ENCODE data around the gene FIBP.

The FIBP gene

DNA sequence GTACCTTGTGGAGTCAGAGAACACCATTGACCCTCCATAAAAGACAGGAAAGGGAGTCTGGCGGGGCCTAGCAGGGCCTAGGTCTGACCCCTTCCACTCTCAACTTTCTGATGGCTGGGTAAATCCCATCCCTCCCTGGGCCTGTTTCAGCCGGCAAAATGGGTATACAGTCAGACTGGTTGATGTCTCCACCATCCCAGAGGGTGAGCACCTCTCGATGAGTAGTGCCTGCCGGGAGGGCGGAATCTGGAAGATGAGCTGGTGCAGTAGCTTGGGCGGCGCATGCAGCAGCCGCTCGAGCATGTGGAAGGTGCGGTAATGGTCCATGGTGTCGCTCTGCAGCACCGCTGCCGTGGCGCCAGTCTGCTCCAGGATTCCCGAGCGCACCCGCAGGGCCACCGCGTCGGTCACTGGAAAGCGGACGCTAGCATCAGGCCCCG, 528 bp downstream of the FIBP start:
- DNase-seq: no peak

DNA sequence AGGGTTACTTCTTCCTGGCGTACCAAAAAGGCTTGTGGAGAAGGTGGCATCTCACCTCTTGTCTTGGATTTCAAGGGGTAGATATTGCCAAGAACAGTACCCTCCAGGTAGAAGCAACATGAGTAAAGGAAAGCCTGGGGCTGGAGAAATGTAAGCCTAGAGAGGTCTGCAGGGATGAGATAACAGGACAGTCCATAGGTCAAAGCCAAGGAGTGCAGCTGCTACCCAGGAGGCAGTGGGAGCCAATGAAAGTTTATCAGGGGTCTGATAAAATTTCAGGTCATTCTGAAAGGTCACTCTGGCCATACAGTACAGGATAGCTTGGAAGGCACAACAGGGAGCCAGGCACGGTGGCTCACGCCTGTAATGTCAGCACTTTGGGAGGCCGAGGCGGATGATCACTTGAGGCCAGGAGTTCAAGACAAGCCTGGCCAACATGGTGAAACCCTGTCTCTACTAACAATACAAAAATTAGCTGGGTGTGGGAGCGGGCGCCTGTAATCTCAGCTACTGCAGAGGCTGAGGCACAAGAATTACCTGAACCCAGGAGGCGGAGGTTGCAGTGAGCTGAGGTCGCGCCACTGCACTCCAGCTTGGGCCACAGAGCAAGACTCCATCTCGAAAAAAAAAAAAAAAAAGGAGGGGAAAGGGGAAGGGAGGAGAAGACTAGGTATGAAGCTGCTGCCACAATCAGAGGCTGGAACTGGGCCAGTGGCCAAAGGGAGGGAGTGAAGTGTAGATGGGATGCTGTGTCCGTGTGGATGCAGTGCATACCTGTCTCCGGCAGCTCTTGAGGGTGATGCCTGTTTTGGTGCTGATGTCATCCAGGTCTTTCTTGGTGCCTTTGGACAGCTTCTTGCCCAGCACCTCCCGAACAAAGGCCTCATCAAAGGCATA, 1.2 kb downstream of the FIBP start:
- no peak for DNase-seq

DNA sequence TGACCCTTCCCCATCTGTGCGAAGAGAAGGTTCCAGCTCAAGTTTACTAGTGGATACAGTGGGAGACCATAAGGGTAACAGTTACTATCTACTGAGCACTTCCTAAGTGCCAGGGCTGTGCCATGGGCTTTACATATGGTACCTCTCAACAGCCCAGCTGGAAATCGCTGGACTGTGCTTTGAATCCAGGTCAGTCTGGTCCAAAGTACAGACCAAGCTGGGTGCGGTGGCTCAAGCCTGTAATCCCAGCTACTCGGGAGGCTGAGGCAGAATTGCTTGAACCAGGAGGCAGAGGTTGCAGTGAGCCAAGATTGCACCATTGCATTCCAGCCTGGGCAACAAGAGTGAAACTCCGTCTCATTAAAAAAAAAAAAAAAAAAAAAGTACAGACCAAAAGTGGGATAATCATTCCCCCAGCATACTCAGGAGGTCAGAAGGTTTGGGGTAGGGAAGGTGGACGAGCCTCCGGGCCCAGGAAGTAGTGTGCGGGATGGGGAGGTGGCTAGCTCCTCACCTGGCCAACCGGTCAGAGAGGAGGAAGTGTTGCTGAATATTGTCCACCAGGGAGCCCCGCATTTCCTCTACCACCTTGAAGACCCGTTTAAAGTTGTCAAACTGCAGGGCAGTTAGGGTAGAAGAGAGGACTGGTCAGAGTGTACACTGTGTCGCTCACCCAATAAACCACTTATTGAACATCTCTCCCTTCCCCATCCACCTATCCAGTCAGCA, 2.3 kb downstream of the FIBP start:
- no peak for DNase-seq

DNA sequence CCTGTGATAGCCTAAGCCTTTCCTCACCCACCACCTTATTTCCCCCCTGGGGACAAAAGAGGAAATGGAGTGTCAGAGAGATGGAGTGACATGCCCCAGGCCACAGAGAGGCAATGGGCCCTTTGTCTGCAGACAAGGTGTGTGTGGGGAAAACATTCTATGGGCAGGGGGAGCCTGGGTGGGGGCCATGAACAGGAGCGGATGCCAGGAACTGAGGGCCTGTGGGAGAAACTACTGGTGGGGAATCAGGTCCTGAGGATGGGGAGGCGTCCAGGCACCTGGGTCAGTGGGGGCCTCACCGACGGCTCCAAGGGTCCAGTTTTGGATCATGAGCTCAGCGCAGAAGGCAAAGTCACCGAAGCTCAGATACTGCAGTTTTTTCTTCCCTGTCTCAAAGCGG, 3.0 kb downstream of the FIBP start:
- DNase-seq: no peak

DNA sequence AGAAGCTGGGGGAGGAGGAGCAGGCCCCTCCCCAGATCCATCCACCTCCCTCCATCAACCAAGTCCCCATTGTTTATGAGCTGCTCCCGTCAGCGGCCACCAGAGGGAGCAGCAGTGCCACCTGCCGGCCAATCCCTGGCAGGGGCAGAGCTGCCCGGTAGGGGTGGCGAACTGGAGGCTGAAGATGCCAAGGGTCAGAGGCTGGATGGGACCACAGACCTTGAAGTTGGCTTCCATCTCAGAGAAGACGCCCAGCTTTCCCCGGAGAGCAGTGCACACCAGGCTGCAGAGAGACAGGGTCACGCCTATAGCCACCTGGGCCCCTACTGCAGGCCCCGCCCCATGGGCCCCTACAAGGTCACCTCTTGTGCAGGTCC, 3.6 kb downstream of the FIBP start:
- peak; percentile 81 for DNase-seq

DNA sequence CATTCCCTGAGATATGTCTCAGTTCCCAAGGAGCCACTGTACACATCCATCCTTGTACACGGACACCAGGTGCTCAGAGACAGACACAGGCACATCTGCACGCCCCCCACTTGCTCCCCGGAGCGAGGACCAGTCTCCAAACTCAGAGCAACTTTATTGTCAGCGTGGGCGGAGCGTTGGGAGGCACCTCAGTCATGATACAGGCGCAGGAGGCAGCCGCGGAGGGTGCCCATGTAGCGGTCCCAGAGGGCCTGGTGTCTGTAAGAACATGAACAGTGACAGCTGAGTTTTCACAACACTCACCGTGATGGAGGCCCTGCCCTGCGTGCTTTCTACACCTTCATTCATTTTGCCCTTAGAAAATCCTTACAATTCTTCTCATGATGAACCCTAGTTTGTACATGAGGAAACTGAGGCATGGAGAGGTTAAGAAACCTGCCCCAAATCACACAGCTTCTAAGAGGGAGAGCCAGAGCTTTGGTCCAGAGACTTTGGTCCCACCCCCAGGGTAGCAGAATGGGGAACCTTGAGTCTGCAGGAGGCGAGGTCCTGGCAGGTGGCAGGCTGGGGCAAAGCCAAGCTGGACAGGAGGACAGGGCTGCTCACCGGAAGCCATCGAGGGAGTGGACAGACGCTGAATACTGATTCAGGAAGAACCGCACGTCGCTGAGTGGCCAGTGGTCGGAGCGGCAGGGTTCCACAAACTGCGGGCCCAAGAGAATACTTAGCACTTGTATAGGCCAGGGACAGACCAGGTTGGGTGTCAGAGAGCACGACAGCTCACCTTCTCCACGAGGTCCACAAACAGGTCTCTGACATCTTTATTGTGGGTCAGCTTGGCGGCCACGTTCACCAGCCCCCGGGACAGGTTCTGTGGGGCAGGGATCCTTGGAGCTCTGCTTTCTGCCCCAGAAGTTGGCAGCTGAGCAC, 4.2 kb downstream of the FIBP start:
- DNase-seq: no peak

DNA sequence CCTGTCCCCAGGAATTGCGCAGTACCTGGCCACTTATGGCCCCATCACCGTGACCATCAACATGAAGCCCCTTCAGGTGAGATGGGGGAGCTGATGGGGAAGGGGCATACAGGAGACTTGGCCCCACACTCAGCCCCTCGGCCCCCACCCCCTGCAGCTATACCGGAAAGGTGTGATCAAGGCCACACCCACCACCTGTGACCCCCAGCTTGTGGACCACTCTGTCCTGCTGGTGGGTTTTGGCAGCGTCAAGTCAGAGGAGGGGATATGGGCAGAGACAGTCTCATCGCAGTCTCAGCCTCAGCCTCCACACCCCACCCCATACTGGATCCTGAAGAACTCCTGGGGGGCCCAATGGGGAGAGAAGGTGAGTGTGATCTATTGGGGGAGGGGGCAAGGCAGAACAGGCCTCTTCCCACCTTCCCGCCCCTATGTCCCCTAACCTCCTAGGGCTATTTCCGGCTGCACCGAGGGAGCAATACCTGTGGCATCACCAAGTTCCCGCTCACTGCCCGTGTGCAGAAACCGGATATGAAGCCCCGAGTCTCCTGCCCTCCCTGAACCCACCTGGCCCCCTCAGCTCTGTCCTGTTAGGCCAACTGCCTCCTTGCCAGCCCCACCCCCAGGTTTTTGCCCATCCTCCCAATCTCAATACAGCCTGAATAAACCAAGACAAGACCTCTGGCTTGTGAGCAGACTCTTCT, 5.1 kb downstream of the FIBP start:
- DNase-seq: no peak

DNA sequence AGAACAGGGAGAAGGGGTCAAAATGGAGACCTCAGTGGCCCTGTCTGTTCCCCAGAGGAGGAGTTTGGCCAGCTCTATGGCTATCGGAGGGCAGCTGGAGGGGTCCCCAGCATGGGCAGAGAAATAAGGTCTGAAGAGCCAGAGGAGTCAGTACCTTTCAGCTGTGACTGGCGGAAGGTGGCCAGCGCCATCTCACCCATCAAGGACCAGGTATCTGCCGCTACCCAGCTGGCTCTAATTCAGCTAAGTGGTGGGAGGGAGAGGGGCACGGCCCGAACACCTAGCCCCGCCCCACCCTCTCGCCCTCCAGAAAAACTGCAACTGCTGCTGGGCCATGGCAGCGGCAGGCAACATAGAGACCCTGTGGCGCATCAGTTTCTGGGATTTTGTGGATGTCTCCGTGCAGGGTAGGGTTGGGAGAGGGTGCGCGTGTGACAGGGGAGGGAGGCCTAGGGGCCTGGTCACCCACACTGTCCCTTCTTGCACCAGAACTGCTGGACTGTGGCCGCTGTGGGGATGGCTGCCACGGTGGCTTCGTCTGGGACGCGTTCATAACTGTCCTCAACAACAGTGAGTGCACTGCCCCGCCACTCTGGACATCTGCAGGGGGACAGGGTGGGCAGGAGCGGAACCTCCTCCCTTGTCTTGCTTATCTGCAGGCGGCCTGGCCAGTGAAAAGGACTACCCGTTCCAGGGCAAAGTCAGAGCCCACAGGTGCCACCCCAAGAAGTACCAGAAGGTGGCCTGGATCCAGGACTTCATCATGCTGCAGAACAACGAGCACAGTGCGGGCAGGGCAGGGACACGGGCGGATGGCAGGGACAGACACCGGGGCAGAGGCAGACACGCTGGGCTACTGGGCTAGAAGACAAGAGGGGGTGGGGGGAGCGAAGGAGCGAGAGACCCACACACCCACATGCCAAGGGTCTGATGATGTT, 5.9 kb downstream of the FIBP start:
- no peak for DNase-seq

DNA sequence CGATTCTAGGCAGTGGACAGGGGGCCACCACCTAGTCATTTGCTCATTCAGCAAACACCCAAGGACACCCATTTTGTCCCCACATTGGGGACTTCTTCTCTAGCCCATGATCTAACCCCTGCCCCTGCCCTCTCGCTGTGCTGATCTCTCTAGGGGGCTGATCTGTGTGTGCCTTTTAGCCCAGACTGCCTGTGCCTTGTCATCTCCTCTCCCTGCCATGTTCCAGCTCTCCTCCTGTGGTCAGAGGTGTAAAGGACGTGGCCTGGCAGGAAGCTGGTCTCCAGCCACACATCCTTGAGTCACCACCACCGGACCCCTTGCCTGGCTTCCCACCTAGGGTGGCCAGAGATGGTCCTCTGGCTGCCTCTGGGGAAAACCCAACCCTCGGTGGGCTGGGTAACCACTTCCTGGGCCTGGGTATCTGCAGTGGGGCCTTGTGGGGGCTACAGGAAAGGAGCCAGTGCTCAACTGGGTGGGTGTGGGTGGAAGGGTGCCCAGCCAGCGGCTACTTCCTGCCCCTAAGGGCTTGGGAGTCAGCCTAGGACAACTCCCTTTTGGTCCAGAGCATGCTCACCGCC, 7.3 kb downstream of the FIBP start:
- no peak for DNase-seq

DNA sequence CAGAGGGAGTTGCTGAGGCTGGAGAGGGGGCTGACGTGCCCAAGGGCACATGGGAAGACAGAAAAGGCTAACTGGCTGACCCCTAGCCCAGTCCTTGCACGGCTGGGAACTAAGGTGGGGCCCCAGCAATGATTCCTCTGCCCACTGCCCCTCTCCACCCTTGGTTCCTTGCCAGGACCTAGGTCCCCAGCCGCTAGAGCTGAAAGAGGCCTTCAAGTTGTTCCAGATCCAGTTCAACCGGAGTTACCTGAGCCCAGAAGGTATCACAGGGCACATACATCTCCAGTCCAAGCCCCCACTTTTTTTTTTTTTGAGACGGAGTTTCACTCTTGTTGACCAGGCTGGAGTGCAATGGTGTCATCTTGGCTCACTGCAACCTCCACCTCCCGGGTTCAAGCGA, 8.2 kb downstream of the FIBP start:
- no peak for DNase-seq

DNA sequence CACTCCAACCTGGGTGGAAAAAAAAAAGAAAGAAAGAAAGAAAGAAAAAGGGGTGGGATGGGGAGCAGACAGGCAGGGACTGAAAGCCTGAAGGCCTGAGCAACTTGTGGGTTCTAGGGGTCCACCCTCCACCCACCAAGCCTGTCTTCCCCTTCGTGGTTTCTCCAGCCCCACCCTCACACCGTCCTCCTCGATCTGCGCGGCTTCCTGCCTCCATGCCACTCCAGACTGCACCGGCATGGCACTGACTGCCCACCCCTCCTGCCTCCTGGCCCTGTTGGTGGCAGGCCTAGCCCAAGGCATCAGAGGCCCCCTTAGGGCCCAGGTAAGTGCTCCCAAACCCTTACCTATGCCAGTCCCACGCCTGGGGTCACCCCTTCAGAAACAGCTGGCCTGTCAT, 8.7 kb downstream of the FIBP start, which contains the start of gene CTSW:
TSS of gene CTSW (plus strand) at position 221 of the 400 bp plus-strand sequence. CDS start at position 239, 18 bp downstream.
- no peak for DNase-seq

DNA sequence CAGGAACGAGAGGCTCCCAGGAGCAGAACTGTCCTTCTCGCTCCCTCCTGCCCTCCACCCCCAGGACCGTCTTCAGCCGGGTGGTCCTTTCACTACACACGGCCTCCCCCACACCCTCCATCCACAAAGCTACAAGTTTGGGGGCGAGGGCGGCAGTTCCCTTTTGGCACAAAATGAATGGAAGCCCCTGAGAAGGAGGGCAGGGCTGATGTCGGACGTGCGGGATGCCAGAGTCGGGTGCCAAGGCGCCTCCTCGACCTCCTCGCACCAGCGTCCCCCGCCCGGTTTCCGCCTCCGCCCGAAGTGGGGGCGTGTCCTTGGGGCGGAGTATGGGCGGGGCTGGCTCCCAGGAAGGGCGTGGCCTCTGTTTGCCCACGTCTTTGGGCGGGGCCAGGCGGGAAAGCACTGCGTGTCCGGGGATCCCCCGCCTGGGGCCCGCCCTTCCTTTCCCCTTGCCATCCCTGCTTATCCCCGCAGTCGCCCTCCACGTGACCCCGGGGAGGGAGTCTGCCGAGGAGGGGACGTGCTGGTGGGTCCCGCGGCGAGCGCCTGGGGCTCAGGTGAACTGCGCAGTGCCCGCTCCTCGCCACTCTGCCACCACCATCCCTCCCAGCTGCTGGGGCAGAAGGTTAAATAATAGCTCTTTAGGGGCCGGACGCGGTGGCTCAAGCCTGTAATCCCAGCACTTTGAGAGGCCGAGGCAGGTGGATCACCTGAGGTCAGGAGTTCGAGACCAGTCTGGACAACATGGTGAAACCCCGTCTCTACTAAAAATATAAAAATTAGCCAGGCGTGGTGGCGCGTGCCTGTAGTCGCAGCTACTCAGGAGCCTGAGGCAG, 14.7 kb downstream of the FIBP start:
- DNase-seq: peak; percentile 97

DNA sequence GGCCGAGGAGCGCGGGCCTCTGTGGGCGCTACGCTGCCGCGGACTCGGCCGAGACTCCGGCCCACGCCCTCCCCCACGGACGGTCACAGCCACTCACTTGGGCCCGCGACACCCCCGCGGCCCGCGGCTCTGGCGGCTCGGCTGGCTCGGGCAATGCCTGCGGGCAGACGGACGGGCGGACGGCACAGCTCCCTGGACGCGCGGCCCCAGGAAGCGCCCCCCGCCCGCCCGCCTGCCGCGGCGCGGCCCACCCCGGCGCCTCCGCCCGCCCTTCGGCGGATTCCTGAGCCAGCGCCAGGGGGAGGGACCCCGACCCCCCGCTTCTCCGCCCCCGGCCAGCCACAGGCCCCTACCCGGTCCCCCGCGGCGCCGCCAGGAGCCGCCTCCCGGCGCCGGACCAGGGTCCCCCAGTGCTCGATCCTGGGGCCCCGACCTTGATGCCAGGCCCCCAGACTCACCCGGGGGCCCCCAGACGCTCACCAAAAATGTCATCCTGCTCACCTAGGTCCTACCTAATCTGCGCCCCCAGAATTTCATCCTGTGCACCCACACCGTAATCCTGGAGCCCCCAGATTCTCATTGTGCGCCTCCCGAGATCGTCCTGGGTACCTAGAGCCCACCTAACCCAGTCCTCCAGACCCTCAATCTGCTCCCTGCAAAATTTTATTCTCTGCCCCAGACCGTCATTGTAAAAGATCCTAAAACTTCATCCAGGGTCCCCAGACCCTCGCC, 15.5 kb downstream of the FIBP start, which contains the start of gene EFEMP2:
TSS of gene EFEMP2 (minus strand) at position 215 of the 732 bp plus-strand sequence. CDS start 446 bp downstream, outside the sequence.
- DNase-seq: no peak

DNA sequence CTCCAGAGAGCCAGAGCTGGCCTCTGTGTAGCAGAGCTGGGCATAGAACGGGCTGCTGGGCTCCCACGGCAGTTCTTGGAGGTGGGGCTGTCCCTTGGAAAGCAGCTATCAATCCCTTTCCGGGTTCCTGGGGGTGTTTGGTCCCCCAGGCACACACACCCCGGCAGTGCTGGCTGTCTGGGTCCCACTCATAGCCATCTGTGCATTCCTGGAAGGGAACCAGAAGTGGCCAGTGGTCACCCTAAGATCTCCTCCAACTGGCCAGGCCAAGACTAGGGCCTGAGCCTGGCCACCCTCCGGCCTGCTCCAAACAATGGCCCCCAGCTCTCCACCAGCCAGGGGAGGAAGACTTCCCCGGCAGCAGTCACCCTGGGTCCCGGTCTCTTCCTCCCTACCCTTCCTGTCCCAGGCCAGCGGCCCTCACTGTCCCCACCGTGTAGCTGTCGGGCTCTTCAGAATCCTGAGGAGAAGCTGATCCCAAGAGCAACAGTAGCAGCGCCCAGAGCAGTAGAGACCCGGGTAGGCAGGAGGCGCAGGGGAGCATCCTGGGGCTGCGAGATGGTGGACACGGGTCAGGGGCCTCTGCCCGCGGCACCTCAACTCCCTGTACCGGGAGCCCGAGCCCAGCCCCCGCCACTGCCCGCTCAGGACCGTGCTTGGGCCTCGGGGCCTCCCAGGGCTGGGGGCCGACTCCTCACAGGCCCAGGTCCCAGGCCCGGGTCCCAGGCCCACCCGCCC, 16.3 kb downstream of the FIBP start:
- no peak for DNase-seq

DNA sequence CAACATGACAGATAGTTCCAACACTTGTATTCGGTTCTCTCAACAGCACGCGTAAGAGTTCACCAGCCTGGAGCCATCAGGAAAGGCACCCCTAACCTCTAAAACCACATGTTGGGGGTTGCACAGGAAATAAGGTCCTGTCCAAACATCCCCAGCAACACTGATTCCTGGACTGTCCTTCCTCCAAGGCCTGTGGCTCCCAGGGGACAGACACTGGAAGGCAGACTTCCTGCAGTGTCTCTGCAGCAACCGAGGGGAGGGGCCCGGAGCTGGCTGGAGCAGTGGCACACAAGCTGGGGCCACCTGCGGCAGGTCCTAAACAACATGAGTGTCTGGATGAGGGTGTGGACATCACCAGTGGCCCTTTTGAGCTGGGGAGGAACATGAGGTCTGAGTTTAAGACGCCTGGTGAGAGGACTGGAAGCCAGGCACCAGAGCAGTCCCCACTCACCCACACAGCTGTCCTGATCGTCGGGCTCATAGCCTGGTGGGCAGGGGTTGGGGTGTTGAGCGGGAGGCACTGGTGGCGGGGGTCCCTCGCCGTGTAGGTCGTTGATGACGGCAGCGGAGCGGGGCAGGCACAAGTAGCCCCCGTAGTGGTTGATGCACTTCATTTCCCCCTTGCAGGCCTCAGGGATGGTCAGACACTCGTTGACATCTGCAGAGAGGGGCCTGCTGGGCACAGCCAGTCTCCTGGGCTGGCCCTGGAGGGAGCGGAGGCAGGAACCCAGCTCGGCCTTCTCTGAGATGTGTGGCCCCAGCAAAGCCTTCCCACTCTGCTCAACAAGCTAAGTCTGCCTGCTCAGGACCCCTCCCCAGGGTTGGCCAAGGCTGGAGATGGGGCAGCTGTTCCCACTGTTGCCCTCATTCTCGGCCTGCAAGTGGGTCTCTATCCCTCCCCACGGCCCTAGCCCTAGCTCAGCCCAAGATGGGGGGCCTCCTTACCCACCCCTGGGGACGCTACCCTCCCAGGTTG, 17.3 kb downstream of the FIBP start:
- no peak for DNase-seq

DNA sequence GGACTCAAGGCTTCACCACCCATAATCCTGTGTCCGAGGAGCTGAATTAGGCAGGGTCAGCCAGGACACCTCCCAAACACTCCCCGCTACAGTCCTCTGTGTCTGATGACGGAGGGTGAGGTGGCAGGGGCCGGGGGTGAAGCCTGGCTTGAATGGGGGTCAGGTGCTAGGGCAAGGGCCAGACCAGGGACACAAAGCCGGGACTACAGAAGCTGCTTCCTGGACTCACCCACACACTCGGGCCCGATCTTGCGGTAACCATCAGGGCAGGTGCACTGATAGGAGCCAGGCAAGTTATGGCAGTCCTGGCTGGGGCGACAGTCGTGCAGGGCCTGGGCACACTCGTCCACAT, 18.0 kb downstream of the FIBP start:
- DNase-seq: no peak
